Lower leg skin (tissue), 4 donors: ENCODE measurements around the gene SAV1. TPM values are rescaled to one million over a fixed set of nuclear protein-coding genes. Genes with fewer than 3 reads are reported as not detected.

Experiments
- DNase-seq, 2 donors: peaks; one replicate each; pipeline ENCODE4 v3.0.0-alpha.2; 2019; ENCODE audit warnings: low spot score in 2 of 2
- H3K4me3 ChIP-seq: fragments of 200-600 bp; sonication (generic); 2 replicates; pipeline ENCODE4 v1.5.1; 2017; ENCODE audit warnings: mild to moderate bottlenecking, low read depth; ENCODE audit not compliant: poor library complexity, severe bottlenecking
- CTCF ChIP-seq, 3 donors: fragments of 450-650 bp; IDR thresholded peaks; one replicate each; pipeline ENCODE4 v1.5.1; 2016; ENCODE audit warnings: antibody characterized with exemption in 3 of 3, mild to moderate bottlenecking in 3 of 3, moderate library complexity in 2 of 3
- POLR2A ChIP-seq, 2 donors: fragments of 450-650 bp; IDR thresholded peaks; one replicate each; pipeline ENCODE4 v1.6.1; 2016 to 2017; ENCODE audit warnings: antibody characterized with exemption in 2 of 2, mild to moderate bottlenecking in 1 of 2, moderate library complexity in 1 of 2
- WGBS, 2 donors: methylation state at CpG; one replicate each; pipeline ENCODE4 v1.1.5; 2018; 5-methylcytosine and 5-hydroxymethylcytosine counted together
- intact Hi-C: fragments of 100-400 bp; cut with DNase I; formaldehyde crosslinking; loops from one replicate; pipeline ENCODE4 v1.15.0; 2023; ENCODE audit warnings: low total_unique reads
- total RNA-seq, 4 donors: library from RNA; depleted of rRNA; stranded (reverse); fragments of >200 nt; gene quantifications; one replicate each; pipeline ENCODE4 v1.1.0, GENCODE V29; 2016

Gene SAV1
- total RNA-seq, 4 donors from 2014 or later, result 22.8 to 30.0 (median 28.3) TPM

- DNase-seq, result no peak
- WGBS, 2 donors, result 0 to 21% methylated on average over 1 of the region's 1 CpG
- TF ChIP-seq POLR2A (IDR thresholded peaks at IDR 0.05) (no peak), CTCF (IDR thresholded peaks at IDR 0.05) (no peak)
- H3K4me3 ChIP-seq, result no peak overlapping the region
- intact Hi-C loops, result no loop called here
Measured at GRCh38 chr14:50605766-50606165, 62.3 kb downstream of the SAV1 start.

GRCh38 chr14:50603565-50603964 is 64.5 kb downstream of the SAV1 start:
- DNase-seq, result no peak
- no peak overlapping the region for H3K4me3 ChIP-seq
- intact Hi-C loops, result no loop called here
- TF ChIP-seq CTCF (IDR thresholded peaks at IDR 0.05) (no peak), POLR2A (IDR thresholded peaks at IDR 0.05) (no peak)
- 83 to 88% methylated on average over 2 of the region's 2 CpGs for WGBS, 2 donors

GRCh38 chr14:50602035-50602434 is 66.1 kb downstream of the SAV1 start:
- 81 to 88% methylated on average over 3 of the region's 3 CpGs for WGBS, 2 donors
- no peak overlapping the region for H3K4me3 ChIP-seq
- DNase-seq, result no peak
- intact Hi-C loops, result no loop called here
- TF ChIP-seq CTCF (IDR thresholded peaks at IDR 0.05) (no peak), POLR2A (IDR thresholded peaks at IDR 0.05) (no peak)

GRCh38 chr14:50601394-50601793 is 66.7 kb downstream of the SAV1 start:
- no peak for TF ChIP-seq CTCF (IDR thresholded peaks at IDR 0.05)

GRCh38 chr14:50600849-50601248 is 67.3 kb downstream of the SAV1 start:
- no peak for TF ChIP-seq POLR2A (IDR thresholded peaks at IDR 0.05)
- TF ChIP-seq CTCF (IDR thresholded peaks at IDR 0.05), result no peak
- intact Hi-C loops, result no loop called here
- H3K4me3 ChIP-seq, result no peak overlapping the region

More at GRCh38 chr14:50601394-50601793, 66.7 kb downstream of the SAV1 start:
- DNase-seq, result no peak
- H3K4me3 ChIP-seq, result no peak overlapping the region
- WGBS, 2 donors, result 77 to 86% methylated on average over 2 of the region's 2 CpGs
- intact Hi-C loops, result no loop called here

GRCh38 chr14:50599700-50600444 is 68.2 kb downstream of the SAV1 start:
- no peak for TF ChIP-seq CTCF (IDR thresholded peaks at IDR 0.05)
- TF ChIP-seq POLR2A (IDR thresholded peaks at IDR 0.05), result no peak
- no peak for DNase-seq
- intact Hi-C loops, result no loop called here
- WGBS, 2 donors, result 33 to 35% methylated on average over 4 of the region's 4 CpGs
- no peak overlapping the region for H3K4me3 ChIP-seq

More at GRCh38 chr14:50600849-50601248, 67.3 kb downstream of the SAV1 start:
- no peak for DNase-seq
- 76 to 78% methylated on average over 5 of the region's 5 CpGs for WGBS, 2 donors
